Measurements from ENCODE around the gene CLN5. TPM values are rescaled to one million over a fixed set of nuclear protein-coding genes. Genes with fewer than 3 reads are reported as not detected.

Gene CLN5
- total RNA-seq, 1 experiment from 2014 or later: 21.4 TPM

GRCh38 chr13:76980075-76980718 lies 11.7 kb upstream of the CLN5 start:
- no peaks in the 10 kb centered on the region for H3K4me1 ChIP-seq (ENCODE audit: control insufficient read depth, insufficient read depth, low read length)
- H3K4me3 ChIP-seq (ENCODE audit: low read depth in 2 of 2, low read length in 2 of 2): peak overlapping the region; percentile 18 to 42
- intact Hi-C loops (cut with micrococcal nuclease; ENCODE audit: unreplicated experiment) (no loop called here), in situ Hi-C loops (cut with HindIII; ENCODE audit: low pct_unique_long_range_greater_than_20kb, low sequenced_read_pairs) (no loop called here)
- DNase-seq (ENCODE audit: low read depth, low spot score) (no peak), ATAC-seq (peak; percentile 99)
- BruUV-seq (replicated peaks): no TSS peak
- POLR2A ChIA-PET: no interaction called here
- no peak overlapping the region for H3K27ac ChIP-seq (ENCODE audit: low read length)
- no peaks in the 10 kb centered on the region for H3K36me3 ChIP-seq (ENCODE audit: control insufficient read depth, insufficient read depth, low read length)
- TF ChIP-seq REST (IDR thresholded peaks at IDR 0.05; ENCODE audit: insufficient read depth in 1 of 2, low read depth in 2 of 2, low read length in 1 of 2): no peak
- peak; percentile 97 for TF ChIP-seq CTCF (IDR thresholded peaks at IDR 0.05)
- no peak for TF ChIP-seq POLR2AphosphoS5 (IDR thresholded peaks at IDR 0.05; ENCODE audit: low read depth, low read length)
- CTCF ChIA-PET: no interaction called here
- H3K27me3 ChIP-seq (ENCODE audit: control insufficient read depth, insufficient read depth, low read length): no peaks in the 10 kb centered on the region
- no peaks in the 10 kb centered on the region for H3K9me3 ChIP-seq (ENCODE audit: control insufficient read depth, insufficient read depth, low read depth, low read length)

- in situ Hi-C loops (cut with HindIII; ENCODE audit: low pct_unique_long_range_greater_than_20kb, low sequenced_read_pairs) (no loop called here), intact Hi-C loops (cut with micrococcal nuclease; ENCODE audit: unreplicated experiment) (no loop called here)
- TF ChIP-seq CTCF (IDR thresholded peaks at IDR 0.05) (no peak), POLR2AphosphoS5 (IDR thresholded peaks at IDR 0.05; ENCODE audit: low read depth, low read length) (no peak), REST (IDR thresholded peaks at IDR 0.05; ENCODE audit: insufficient read depth in 1 of 2, low read depth in 2 of 2, low read length in 1 of 2) (no peak), SIN3A (IDR thresholded peaks at IDR 0.05; ENCODE audit: borderline replicate concordance, insufficient read depth, low read depth, low read length) (no peak), TCF7L2 (IDR thresholded peaks at IDR 0.05; ENCODE audit: low read depth, low read length) (no peak)
- Histone ChIP-seq H3K27me3 (ENCODE audit: control insufficient read depth, insufficient read depth, low read length) (no peaks in the 10 kb centered on the region), H3K4me3 (ENCODE audit: low read depth in 2 of 2, low read length in 2 of 2) (no peak overlapping the region), H3K9me3 (ENCODE audit: control insufficient read depth, insufficient read depth, low read depth, low read length) (no peaks in the 10 kb centered on the region), H3K36me3 (ENCODE audit: control insufficient read depth, insufficient read depth, low read length) (no peaks in the 10 kb centered on the region), H3K27ac (ENCODE audit: low read length) (no peak overlapping the region), H3K4me1 (ENCODE audit: control insufficient read depth, insufficient read depth, low read length) (no peaks in the 10 kb centered on the region)
- no TSS peak for BruUV-seq (replicated peaks)
- ChIA-PET POLR2A (no interaction called here), CTCF (no interaction called here)
- no peak for ATAC-seq
- no peak for DNase-seq (ENCODE audit: low read depth, low spot score)
Observed at GRCh38 chr13:76982061-76982460, 9.8 kb upstream of the CLN5 start.
